NB4 (cell line): ENCODE results near the gene TSPAN31.

Experiments
- DNase-seq: peaks from one replicate; pipeline ENCODE4 v3.0.0; 2010; ENCODE audit warnings: low read depth
- H3K4me3 ChIP-seq: one replicate; pipeline ENCODE4 v1.5.1; 2011; ENCODE audit warnings: mild to moderate bottlenecking, low read depth, low read length, moderate library complexity
- CTCF ChIP-seq: IDR thresholded peaks from one replicate; pipeline ENCODE4 v1.5.1; 2012; ENCODE audit warnings: low read depth, low read length
- MAX ChIP-seq: IDR thresholded peaks from 2 replicates; pipeline ENCODE4 v1.6.1; 2011; ENCODE audit warnings: low read depth, low read length
- MYC ChIP-seq: IDR thresholded peaks from 2 replicates; pipeline ENCODE4 v1.6.1; 2011; ENCODE audit warnings: low read depth, low read length
- POLR2A ChIP-seq: IDR thresholded peaks from 2 replicates; pipeline ENCODE4 v1.6.1; 2011; ENCODE audit warnings: mild to moderate bottlenecking; ENCODE audit not compliant: insufficient read length; ENCODE audit errors: extremely low read depth

TSPAN31 gene

GRCh38 chr12:57782243-57782607 is 37.4 kb downstream of the TSPAN31 start:
- no peak for DNase-seq
- no peak for TF ChIP-seq MYC
- no peak for TF ChIP-seq CTCF
- no peak for TF ChIP-seq MAX
- no peak for TF ChIP-seq POLR2A
- no peak overlapping the region for H3K4me3 ChIP-seq

- DNase-seq: peak; percentile 97
- TF ChIP-seq POLR2A: peak; percentile 85
- TF ChIP-seq MAX: peak; percentile 81
- peak; percentile 83; the same call in 1 of the 2 replicates for TF ChIP-seq MYC
- TF ChIP-seq CTCF: peak; percentile 85
- peak within 1 kb of the TSS; percentile 96 for H3K4me3 ChIP-seq
Measured at GRCh38 chr12:57782608-57783465, 38.0 kb downstream of the TSPAN31 start, which contains the start of gene TSFM. TSS of gene TSFM (plus strand) at chr12:57782787. CDS start at chr12:57782802, 15 bp downstream.

GRCh38 chr12:57783466-57783801 is 38.6 kb downstream of the TSPAN31 start:
- no peak for TF ChIP-seq CTCF
- TF ChIP-seq POLR2A: no peak
- no peak for TF ChIP-seq MAX
- no peak for TF ChIP-seq MYC
- peak overlapping the region; percentile 96 for H3K4me3 ChIP-seq
- no peak for DNase-seq

DNA sequence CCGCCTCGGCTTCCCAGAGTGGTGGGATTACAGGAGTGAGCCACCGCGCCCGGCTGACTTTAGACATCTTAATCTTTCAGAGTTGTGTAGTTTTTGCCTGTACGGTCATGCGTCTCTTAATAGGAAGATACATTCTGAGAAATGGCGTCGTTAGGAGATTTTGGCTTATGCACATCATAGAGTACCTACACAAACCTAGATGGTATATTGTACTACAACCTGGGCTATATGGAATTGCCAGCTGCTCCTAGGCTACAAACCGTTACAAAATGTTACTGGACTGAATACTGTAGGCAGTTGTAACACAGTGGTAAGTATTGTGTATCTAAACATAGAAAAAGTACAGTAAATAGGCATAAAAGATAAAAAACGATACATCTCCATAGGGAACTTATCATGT is 39.0 kb downstream of the TSPAN31 start:
- DNase-seq: no peak
- peak overlapping the region; percentile 50 for H3K4me3 ChIP-seq
- TF ChIP-seq MAX: no peak
- no peak for TF ChIP-seq MYC
- TF ChIP-seq POLR2A: no peak
- no peak for TF ChIP-seq CTCF

- TF ChIP-seq POLR2A (no peak), MAX (no peak), MYC (no peak), CTCF (no peak)
- H3K4me3 ChIP-seq: no peak overlapping the region
- no peak for DNase-seq
Measured at GRCh38 chr12:57793920-57794319, 49.1 kb downstream of the TSPAN31 start.
